Endothelial cell (in vitro differentiated cells): Measurements from ENCODE around the gene RBX1. TPM values are rescaled to one million over a fixed set of nuclear protein-coding genes. Genes with fewer than 3 reads are reported as not detected.
"Not testable (repeated sequence)": the region's sequence is repeated elsewhere in the genome, so short reads cannot be mapped to it uniquely, and the experiment has no call there.

ENCODE experiments used
- DNase-seq: peaks from one replicate; pipeline ENCODE4 v3.0.0; 2021; ENCODE audit warnings: low spot score
- H3K27ac Mint-ChIP-seq: one replicate; pipeline ENCODE4 v1.8.0; 2021; ENCODE audit warnings: mixed read lengths, inconsistent platforms; ENCODE audit not compliant: unreplicated experiment
- H3K27me3 Mint-ChIP-seq: one replicate; pipeline ENCODE4 v1.8.0; 2021; ENCODE audit warnings: mild to moderate bottlenecking, moderate library complexity, mixed read lengths, inconsistent platforms; ENCODE audit not compliant: unreplicated experiment
- H3K36me3 Mint-ChIP-seq: one replicate; pipeline ENCODE4 v1.8.0; 2021; ENCODE audit warnings: mild to moderate bottlenecking, low read depth, mixed read lengths, inconsistent platforms; ENCODE audit not compliant: unreplicated experiment
- H3K4me1 Mint-ChIP-seq: one replicate; pipeline ENCODE4 v1.8.0; 2021; ENCODE audit warnings: mild to moderate bottlenecking, mixed read lengths, inconsistent platforms; ENCODE audit not compliant: unreplicated experiment
- H3K4me3 Mint-ChIP-seq: one replicate; pipeline ENCODE4 v1.8.0; 2021; ENCODE audit warnings: mild to moderate bottlenecking, mixed read lengths, inconsistent platforms; ENCODE audit not compliant: unreplicated experiment
- H3K9me3 Mint-ChIP-seq: one replicate; pipeline ENCODE4 v1.8.0; 2021; ENCODE audit warnings: mixed read lengths, inconsistent platforms; ENCODE audit not compliant: unreplicated experiment
- total RNA-seq: library from RNA; stranded (reverse); fragmentation: NEBNext Ultra II Directional; extraction: Animal tissue kit (Norgen Biotek cat#: 25700); gene quantifications from one replicate; pipeline ENCODE4 v1.2.1, GENCODE V29; 2021; ENCODE audit not compliant: unreplicated experiment
- TF ChIP-seq, protein P1 (sequence below): fragments of 200-600 bp; sonication (generic); IDR thresholded peaks from one replicate; pipeline ENCODE4 v1.5.0; 2021; ENCODE audit warnings: antibody characterized with exemption; ENCODE audit not compliant: unreplicated experiment

The RBX1 gene
- total RNA-seq, 1 donor from 2014 or later, result 74.3 TPM

DNA sequence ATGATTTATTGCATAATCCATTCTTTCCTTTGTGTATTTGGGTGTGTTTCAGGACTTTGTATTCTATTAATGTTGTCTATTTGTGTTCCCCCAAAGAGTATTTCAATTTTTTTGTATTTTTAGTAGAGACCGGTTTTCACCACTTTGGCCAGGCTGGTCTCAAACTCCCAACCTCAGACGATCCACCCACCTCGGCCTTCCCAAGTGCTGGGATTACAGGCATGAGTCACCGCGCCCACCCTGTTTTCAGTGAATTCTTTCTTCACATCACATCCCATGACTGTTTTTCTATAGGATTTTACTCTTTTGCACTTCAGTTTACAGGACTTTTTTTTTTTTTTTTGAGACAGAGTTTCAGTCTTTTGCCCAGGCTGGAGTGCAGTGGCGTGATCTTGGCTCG is 46.3 kb downstream of the RBX1 start:
- TF ChIP-seq, protein P1, sequence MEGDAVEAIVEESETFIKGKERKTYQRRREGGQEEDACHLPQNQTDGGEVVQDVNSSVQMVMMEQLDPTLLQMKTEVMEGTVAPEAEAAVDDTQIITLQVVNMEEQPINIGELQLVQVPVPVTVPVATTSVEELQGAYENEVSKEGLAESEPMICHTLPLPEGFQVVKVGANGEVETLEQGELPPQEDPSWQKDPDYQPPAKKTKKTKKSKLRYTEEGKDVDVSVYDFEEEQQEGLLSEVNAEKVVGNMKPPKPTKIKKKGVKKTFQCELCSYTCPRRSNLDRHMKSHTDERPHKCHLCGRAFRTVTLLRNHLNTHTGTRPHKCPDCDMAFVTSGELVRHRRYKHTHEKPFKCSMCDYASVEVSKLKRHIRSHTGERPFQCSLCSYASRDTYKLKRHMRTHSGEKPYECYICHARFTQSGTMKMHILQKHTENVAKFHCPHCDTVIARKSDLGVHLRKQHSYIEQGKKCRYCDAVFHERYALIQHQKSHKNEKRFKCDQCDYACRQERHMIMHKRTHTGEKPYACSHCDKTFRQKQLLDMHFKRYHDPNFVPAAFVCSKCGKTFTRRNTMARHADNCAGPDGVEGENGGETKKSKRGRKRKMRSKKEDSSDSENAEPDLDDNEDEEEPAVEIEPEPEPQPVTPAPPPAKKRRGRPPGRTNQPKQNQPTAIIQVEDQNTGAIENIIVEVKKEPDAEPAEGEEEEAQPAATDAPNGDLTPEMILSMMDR, result no peak
- Mint-ChIP-seq H3K9me3 (no peaks in the 10 kb centered on the region), H3K4me3 (no peak overlapping the region), H3K27ac (no peak overlapping the region), H3K36me3 (no peaks in the 10 kb centered on the region), H3K4me1 (peaks cover 5% of the 10 kb centered on the region), H3K27me3 (peaks cover 6% of the 10 kb centered on the region)
- DNase-seq, result no peak

DNA sequence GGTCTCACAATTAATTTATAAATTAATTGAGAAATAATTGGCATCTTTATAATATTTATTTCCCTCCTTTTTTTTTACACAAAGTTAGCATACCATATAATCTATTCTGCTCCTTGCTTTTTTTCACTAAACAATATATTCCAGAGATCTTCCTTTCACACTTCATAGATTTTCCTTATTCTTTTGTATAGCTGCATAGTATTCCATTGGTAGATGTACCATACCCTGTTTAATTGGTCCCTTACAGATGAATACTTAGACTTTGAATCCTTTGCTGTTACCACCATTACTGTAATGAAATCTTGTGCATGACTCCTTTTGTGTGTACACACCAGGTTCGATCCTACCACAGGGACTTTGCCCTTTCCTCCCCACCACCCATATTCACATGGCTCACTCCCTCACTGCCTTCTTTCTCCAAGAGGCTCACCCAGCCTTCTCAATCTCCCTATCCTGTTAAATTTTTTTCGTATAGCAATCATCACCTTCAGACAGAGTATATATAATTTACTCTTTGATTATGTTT is 48.9 kb downstream of the RBX1 start:
- peaks cover 9% of the 10 kb centered on the region for H3K4me1 Mint-ChIP-seq
- no peak for DNase-seq
- no peaks in the 10 kb centered on the region for H3K36me3 Mint-ChIP-seq
- H3K9me3 Mint-ChIP-seq, result no peaks in the 10 kb centered on the region
- H3K27ac Mint-ChIP-seq, result no peak overlapping the region
- TF ChIP-seq, protein P1, result no peak
- H3K27me3 Mint-ChIP-seq, result peaks cover 3% of the 10 kb centered on the region
- no peak overlapping the region for H3K4me3 Mint-ChIP-seq

DNA sequence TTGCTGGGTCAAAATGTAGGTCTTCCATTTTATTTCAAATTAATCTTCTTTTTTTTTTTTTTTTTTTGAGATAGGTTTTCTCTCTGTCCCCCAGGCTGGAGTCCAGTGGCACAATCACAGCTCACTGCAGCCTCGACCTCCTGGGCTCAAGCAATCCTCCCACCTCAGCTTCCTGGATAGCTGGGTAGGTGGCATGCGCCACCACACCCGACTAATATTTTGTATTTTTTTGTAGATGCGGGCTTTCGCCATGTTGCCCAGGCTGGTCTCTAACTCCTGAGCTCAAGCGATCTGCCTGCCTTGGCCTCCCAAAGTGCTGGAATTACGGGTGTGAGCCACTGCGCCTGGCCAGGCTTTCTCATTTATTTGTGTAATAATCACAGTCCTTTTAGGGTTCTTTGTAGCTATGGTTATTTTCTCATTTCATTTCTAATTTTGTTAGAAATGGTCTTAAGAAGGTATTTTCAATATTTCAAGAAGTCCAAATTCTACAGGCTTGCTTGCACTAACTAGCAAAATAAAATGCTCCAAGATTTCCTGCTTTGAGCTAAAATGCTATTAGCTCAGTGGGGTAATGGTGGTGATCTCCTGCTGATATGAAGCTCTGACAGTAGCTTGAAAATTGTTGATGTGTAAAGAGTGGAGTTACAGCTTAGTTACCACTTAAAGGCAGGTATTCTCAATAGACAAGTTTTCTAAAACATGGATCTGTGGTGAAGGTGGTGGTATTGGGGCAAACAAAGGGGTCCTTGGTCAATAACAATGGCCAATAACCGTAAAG is 50.0 kb downstream of the RBX1 start:
- H3K27ac Mint-ChIP-seq, result no peak overlapping the region
- peaks cover 3% of the 10 kb centered on the region for H3K27me3 Mint-ChIP-seq
- H3K9me3 Mint-ChIP-seq, result no peaks in the 10 kb centered on the region
- DNase-seq, result no peak
- no peak overlapping the region for H3K4me3 Mint-ChIP-seq
- no peaks in the 10 kb centered on the region for H3K36me3 Mint-ChIP-seq
- TF ChIP-seq, protein P1, result no peak
- peaks cover 9% of the 10 kb centered on the region for H3K4me1 Mint-ChIP-seq

DNA sequence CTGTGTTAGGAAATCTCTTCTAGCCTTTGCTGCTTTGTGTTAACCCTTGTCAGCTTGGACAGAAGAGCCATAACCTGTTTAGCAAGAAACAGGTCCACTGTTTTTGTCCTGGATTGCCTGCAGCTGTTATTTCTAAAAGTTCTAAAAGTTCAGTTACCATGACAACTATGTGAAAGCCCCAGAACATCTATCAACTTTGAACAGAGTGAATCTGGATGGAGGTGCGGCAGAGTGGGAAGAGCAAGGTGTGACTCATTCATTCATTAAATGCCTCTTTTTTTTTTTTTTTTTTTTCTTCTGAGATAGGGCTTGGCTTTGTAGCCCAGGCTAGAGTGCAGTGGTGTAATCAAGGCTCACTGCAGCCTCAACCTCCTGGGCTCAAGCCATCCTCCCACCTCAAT is 50.5 kb downstream of the RBX1 start:
- Mint-ChIP-seq H3K4me3 (no peak overlapping the region), H3K9me3 (no peaks in the 10 kb centered on the region), H3K4me1 (peaks cover 9% of the 10 kb centered on the region)

DNA sequence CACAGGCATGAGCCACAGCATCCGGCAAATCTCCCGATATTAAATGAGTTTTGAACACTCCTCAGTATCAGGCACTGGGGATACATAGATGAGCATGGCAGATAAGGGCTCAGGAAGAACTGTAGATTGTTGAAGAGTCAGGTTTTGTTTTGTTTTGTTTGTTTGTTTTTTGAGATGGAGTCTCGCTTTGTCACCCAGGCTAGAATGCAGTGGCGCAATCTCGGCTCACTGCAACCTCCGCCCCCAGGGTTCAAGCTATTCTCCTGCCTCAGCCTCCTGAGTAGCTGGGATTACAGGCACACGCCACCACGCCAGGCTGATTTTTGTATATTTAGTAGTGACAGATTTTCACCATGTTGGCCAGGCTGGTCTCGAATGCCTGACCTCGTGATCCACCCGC is 51.2 kb downstream of the RBX1 start:
- not testable (repeated sequence) for H3K36me3 Mint-ChIP-seq, H3K27ac Mint-ChIP-seq, DNase-seq, H3K4me1 Mint-ChIP-seq, H3K27me3 Mint-ChIP-seq, H3K9me3 Mint-ChIP-seq, H3K4me3 Mint-ChIP-seq

More for the DNA sequence above, 50.5 kb downstream of the RBX1 start:
- no peak overlapping the region for H3K27ac Mint-ChIP-seq
- no peak for DNase-seq
- TF ChIP-seq, protein P1, result no peak
- H3K27me3 Mint-ChIP-seq, result no peaks in the 10 kb centered on the region
- no peaks in the 10 kb centered on the region for H3K36me3 Mint-ChIP-seq
